HFFc6 (cell line): ENCODE measurements around the gene SAPCD2. TPM values are rescaled to one million over a fixed set of nuclear protein-coding genes. Genes with fewer than 3 reads are reported as not detected.
"Not testable (repeated sequence)": the region's sequence is repeated elsewhere in the genome, so short reads cannot be mapped to it uniquely, and the experiment has no call there.

Experiments
- DNase-seq: peaks from one replicate; pipeline ENCODE4 v3.0.0-alpha.2; 2018
- H3K27ac Mint-ChIP-seq: 2 replicates; pipeline ENCODE4 v1.8.0; 2020; ENCODE audit warnings: mild to moderate bottlenecking, mixed read lengths
- H3K27me3 Mint-ChIP-seq: 2 replicates; pipeline ENCODE4 v1.8.0; 2021; ENCODE audit warnings: mild to moderate bottlenecking, moderate library complexity, mixed read lengths; ENCODE audit not compliant: insufficient read depth
- H3K36me3 Mint-ChIP-seq: 2 replicates; pipeline ENCODE4 v1.8.0; 2021; ENCODE audit warnings: low read depth, mixed read lengths
- H3K4me1 Mint-ChIP-seq: 2 replicates; pipeline ENCODE4 v1.8.0; 2020; ENCODE audit warnings: low read depth, mixed read lengths
- H3K4me3 Mint-ChIP-seq: 2 replicates; pipeline ENCODE4 v1.8.0; 2020; ENCODE audit warnings: mild to moderate bottlenecking, moderate library complexity, mixed read lengths
- H3K9me3 Mint-ChIP-seq: 2 replicates; pipeline ENCODE4 v1.8.0; 2020; ENCODE audit warnings: mild to moderate bottlenecking, mixed read lengths
- CTCF ChIP-seq: fragments of 200-600 bp; sonication (generic); IDR thresholded peaks from 2 replicates; pipeline ENCODE4 v1.5.0; 2021; ENCODE audit warnings: antibody characterized with exemption, mild to moderate bottlenecking
- total RNA-seq, 6 experiments: library from RNA; stranded (reverse); fragmentation: NEBNext Ultra II Directional; extraction: Animal tissue kit (Norgen Biotek cat#: 25700); gene quantifications; 2 replicates in 1 of 6; 3 replicates in 5 of 6; pipeline ENCODE4 v1.2.3, GENCODE V29; 2021

Gene SAPCD2
- total RNA-seq, 6 experiments from 2014 or later: 7.7 to 14.8 (median 11.3) TPM

GRCh38 chr9:137034039-137034708, 36.2 kb downstream of the SAPCD2 start:
- Mint-ChIP-seq H3K4me3 (no peak overlapping the region), H3K36me3 (no peaks in the 10 kb centered on the region), H3K9me3 (no peaks in the 10 kb centered on the region), H3K27me3 (no peaks in the 10 kb centered on the region; the same call in 1 of the 2 replicates), H3K27ac (no peak overlapping the region), H3K4me1 (no peaks in the 10 kb centered on the region)
- no peak for TF ChIP-seq CTCF
- DNase-seq: no peak

GRCh38 chr9:137033481-137033880, 36.9 kb downstream of the SAPCD2 start:
- not testable (repeated sequence) for H3K27ac Mint-ChIP-seq, H3K4me1 Mint-ChIP-seq, H3K4me3 Mint-ChIP-seq

GRCh38 chr9:137032858-137033257, 37.5 kb downstream of the SAPCD2 start:
- H3K27ac Mint-ChIP-seq: no peak overlapping the region
- no peaks in the 10 kb centered on the region; the same call in 1 of the 2 replicates for H3K27me3 Mint-ChIP-seq
- H3K4me1 Mint-ChIP-seq: no peaks in the 10 kb centered on the region
- H3K36me3 Mint-ChIP-seq: no peaks in the 10 kb centered on the region
- no peak overlapping the region for H3K4me3 Mint-ChIP-seq
- no peak for DNase-seq
- no peaks in the 10 kb centered on the region for H3K9me3 Mint-ChIP-seq
- TF ChIP-seq CTCF: no peak

More at GRCh38 chr9:137033481-137033880, 36.9 kb downstream of the SAPCD2 start:
- H3K27me3 Mint-ChIP-seq, H3K9me3 Mint-ChIP-seq, H3K36me3 Mint-ChIP-seq, DNase-seq: not testable (repeated sequence)

- no peak for DNase-seq
- TF ChIP-seq CTCF: no peak
- Mint-ChIP-seq H3K27me3 (no peaks in the 10 kb centered on the region; the same call in 1 of the 2 replicates), H3K9me3 (no peaks in the 10 kb centered on the region), H3K36me3 (no peaks in the 10 kb centered on the region), H3K27ac (no peak within 1 kb of the TSS), H3K4me1 (0 out of 2 replicates have a peak, but pooled peaks cover 4% of the 10 kb centered on the region), H3K4me3 (no peak within 1 kb of the TSS)
Measured at GRCh38 chr9:137031904-137032640, 38.3 kb downstream of the SAPCD2 start, which contains the start of gene FUT7. Gene FUT7, minus strand, starts transcription at chr9:137032088. Its CDS starts 97 bp downstream, at chr9:137031991.

- Mint-ChIP-seq H3K27ac (no peak overlapping the region), H3K9me3 (no peaks in the 10 kb centered on the region), H3K36me3 (no peaks in the 10 kb centered on the region), H3K4me3 (no peak overlapping the region), H3K27me3 (no peaks in the 10 kb centered on the region; the same call in 1 of the 2 replicates), H3K4me1 (0 out of 2 replicates have a peak, but pooled peaks cover 5% of the 10 kb centered on the region)
- no peak for DNase-seq
- TF ChIP-seq CTCF: no peak
Measured at GRCh38 chr9:137030538-137031527, 39.5 kb downstream of the SAPCD2 start.
